Retina (tissue), 1 donor: Measurements from ENCODE around the gene FBXL12.
"Not testable (repeated sequence)": the region's sequence is repeated elsewhere in the genome, so short reads cannot be mapped to it uniquely, and the experiment has no call there.

Experiments
- DNase-seq: peaks from one replicate; pipeline ENCODE4 v3.0.0-alpha.2; 2016

The FBXL12 gene

DNA sequence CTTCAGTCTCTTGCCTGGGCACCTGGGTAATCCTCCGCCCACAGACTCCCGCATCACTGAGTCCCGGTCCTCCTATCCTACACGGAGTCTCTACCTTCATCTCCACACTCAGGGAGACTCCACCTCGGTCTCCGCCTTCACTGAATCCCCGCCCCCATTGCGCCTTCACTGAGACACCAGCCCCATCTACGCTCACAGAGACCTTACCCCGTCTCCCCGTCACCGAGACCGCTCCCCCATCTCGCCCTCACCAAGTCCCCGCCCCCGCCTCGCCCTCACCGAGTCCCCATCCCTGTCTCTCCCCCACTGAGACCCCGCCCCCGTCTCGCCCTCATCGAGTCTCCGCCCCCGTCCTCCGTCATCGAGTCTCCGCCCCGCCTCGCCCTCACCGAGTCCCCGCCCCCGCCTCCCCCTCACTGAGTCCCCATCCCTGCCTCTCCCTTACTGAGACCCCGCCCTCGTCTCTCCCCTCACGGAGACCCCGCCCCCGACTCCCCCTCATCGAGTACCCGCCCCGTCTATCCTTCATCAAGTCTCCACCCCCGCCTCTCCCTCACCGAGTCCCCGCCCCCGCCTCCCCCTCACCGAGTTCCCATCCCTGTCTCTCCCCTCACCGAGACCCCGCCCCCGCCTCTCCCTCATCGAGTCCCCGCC is 27.2 kb downstream of the FBXL12 start:
- peak; percentile 63 for DNase-seq

- DNase-seq, result not testable (repeated sequence)
Measured at GRCh38 chr19:9791073-9791367, 27.9 kb downstream of the FBXL12 start.

DNA sequence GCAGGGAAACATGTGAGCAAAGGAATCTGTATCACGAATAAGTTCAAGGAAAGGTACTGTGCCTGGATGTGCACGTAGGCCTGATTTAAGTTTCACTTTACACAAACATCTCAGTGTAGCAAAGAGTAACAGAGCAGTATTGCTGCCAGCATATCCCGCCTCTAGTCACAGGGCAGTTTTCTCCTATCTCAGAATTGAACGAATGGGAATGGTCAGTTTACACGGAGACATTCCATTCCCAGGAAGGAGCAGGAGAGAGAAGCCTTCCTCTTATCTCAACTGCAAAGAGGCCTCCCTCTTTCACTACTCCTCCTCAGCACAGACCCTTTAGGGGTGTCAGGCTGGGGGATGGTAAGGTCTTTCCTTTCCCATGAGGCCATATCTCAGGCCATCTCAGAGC is 29.3 kb downstream of the FBXL12 start:
- not testable (repeated sequence) for DNase-seq

- DNase-seq, result no peak
Measured at GRCh38 chr19:9789066-9789465, 29.8 kb downstream of the FBXL12 start.

GRCh38 chr19:9788604-9789003 is 30.3 kb downstream of the FBXL12 start:
- not testable (repeated sequence) for DNase-seq

DNA sequence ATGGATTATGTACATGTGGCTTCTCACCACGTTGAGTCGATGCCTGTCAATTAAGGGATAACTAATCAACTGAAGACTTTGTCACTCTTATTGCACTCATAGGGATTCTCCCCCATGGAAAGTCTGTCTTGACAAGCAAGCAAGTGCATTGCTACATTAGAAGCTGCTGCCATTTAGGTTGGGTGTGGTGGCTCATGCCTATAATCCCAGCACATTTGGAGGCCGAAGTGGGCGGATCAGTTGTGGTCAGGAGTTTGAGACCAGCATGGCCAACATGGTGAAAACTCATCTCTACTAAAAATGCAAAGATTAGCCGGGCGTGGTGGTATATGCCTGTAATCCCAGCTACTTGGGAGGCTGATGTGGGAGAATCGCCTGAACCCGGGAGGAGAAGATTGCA is 32.1 kb downstream of the FBXL12 start:
- no peak for DNase-seq

DNA sequence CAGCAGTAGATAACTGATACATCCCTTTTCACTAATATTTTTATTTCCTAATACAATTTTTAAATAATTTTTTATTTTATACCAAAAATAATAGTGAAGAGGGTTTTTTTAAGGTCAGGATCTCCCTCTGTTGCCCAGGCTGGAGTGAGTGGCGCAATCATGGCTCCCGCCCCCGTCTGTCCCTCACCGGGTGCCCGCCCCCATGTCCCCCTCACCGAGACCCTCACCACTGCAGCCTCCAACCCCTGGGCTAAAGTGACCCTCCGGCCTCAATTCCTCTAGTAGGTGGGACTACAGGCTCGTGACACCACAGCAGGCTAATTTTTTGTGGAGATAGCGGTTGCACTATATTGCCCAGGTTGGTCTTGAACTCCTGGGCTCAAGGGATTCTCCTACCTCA is 32.5 kb downstream of the FBXL12 start:
- DNase-seq, result no peak

DNA sequence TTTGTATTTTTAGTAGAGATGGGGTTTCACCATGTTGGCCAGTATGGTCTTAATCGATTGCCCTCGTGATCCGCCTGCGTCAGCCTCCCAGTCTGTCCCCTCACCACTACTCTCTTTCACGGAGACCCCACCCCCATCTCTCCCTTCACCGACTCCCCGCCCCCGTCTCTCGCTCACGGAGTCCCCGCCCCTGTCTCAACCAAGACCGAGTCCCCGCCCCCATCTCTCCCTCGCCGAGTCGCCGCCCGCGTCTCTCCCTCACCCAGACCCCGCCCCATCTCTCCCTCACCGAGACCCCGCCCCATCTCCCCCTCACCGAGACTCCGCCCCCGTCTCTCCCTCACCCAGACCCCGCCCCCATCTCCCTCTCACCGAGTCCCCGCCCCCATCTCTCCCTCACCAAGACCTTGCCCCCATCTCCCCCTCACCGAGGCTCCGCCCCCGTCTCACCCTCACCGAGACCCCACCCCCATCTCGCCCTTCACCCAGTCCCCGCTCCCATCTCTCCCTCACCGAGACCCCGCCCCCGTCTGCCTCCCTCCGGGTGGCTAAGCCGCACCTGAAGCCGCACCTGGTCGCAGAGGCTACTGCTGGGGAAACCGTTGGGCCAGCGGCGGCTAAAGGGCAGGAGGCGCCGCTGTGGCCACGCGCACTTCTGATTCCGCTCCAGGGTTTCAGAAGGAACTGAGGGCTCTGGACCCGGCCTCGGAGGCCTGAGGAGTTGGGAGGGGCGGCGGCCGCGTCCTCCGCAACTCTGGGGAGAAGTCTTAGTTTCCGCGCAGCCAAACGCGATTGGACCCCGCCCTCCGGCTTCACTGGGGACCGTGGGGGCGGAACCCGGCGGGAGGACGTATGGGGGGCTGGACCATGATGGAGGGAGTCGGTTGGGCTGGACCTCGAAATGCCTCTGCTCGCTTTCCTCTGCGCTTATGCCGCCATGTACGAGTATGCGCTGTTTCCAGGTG is 33.2 kb downstream of the FBXL12 start:
- peak; percentile 97 for DNase-seq

- not testable (repeated sequence) for DNase-seq
Measured at GRCh38 chr19:9784163-9784496, 34.7 kb downstream of the FBXL12 start.

DNA sequence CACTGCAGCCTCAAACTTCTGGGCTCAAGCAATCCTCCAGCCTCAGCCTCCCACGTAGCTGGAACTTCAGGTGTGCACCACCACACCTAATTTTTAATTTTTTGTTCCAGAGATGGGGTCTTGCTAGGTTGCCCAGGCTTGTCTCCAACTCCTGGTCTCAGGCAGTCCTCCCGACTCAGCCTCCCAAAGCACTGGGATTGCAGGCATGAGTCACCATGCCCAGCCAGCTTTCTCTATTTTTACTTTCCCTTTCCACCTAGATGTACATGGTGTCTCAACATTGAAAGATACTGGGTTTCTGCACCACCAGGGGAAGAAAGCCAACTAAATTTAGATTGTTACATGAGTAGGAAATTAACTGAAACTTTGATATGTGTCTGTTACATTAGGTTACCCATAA is 36.5 kb downstream of the FBXL12 start:
- no peak for DNase-seq

DNA sequence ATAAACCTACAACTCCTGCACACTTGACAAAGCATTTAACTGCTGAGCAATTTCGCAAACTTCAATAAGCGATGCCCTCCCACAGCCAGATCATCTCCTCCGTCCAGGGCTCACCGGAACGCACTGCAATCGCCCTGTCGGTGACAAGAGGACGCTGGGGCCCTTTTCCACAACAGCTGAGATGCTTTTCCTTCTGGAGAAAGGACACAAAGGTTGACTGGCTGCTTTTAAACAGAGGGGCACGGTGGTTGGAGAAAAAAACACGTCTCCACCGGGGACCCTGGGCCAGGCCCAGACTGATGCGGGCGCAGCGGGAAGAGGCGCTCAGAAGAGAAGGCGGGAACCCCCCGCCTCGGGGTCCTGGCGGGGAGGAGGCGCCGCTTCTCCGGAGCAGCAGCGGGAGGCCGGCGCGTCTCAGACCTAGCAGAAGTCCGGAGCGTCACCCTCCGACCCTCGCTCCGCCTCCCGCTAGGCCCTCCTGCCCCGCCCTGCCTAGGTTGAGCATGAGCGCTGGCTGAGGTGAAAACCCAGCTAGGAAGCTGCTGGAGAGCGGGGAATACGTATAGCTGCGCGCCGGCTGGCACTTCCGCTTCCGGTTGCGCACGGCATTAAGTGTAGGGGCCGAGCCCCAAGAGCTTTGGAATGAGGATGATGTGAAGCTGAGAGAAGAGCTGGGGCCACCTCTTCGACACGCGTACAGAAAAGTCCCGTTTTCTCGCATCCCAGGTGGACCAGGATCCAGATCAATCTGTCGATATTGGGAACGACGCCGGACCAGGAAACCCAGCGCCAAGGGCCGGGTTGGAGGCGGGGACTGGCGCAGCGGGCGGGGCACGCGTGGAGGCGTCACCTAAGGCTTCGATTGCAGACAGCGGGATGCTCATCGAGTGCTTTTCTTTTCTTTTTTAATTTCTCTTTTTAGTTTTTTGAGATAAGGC is 50.4 kb downstream of the FBXL12 start, which contains the start of gene ZNF846:
Gene ZNF846, minus strand, starts transcription at position 564 of the 938 bp plus-strand sequence. CDS start 3,788 bp downstream, outside the sequence.
- peak; percentile 98 for DNase-seq
